Measurements from ENCODE around the gene PLCD1.
"Not testable (repeated sequence)": the region's sequence is repeated elsewhere in the genome, so short reads cannot be mapped to it uniquely, and the experiment has no call there.

PLCD1 gene

DNA sequence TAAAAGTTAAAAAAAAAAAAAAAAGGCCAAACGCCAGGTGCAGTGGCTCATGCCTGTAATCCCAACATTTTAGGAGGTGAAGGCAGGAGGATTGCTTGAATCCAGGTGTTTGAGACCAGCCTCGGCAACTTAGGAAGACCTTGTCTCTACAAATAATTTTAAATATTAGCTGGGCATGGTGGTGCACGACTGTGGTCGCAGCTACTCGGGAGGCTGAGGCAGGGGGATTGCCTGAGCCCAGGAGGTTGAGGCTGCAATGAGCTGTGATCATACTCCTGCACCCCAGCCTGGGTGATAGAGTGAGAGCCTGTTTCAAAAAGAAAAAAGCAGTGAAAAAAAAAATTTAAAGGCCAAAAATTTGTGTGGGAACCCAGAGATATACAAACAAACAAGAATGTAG, 6.8 kb upstream of the PLCD1 start:
- no peak for DNase-seq

DNA sequence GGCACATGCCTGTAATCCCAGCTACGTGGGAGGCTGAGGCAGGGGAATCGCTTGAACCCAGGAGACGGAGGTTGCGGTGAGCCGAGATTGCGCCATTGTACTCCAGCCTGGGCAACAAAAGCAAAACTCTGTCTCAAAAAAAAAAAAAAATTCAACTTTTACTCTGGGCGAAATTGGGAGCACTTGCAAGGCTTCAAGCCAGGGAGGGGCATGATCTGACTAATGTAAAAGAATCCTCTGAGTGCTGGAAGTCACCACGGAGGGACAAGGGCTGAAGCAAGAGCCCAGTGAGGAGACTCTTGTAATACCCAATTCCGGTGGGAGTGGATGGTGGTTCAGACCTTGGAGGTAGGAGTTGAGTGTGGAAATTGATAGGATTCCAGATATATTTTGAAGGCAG, 4.9 kb upstream of the PLCD1 start:
- not testable (repeated sequence) for DNase-seq

DNA sequence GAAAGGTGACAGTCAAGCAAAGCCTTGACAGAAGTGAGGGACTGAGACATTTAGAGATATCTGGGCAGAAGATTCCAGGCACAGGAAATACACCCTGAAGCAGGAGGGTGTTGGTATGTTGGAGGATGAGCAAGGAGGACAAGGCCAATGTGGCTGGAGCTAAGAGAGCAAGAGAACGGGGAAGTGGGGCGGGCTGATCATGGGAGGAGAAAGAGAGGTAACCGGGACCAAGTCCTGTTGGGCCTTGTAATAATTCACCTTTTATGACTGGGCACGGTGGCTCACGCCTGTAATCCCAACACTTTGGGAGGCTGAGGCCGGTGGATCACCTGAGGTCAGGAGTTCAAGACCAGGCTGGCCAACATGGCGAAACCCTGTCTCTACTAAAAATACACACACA, 4.1 kb upstream of the PLCD1 start:
- DNase-seq: not testable (repeated sequence)

DNA sequence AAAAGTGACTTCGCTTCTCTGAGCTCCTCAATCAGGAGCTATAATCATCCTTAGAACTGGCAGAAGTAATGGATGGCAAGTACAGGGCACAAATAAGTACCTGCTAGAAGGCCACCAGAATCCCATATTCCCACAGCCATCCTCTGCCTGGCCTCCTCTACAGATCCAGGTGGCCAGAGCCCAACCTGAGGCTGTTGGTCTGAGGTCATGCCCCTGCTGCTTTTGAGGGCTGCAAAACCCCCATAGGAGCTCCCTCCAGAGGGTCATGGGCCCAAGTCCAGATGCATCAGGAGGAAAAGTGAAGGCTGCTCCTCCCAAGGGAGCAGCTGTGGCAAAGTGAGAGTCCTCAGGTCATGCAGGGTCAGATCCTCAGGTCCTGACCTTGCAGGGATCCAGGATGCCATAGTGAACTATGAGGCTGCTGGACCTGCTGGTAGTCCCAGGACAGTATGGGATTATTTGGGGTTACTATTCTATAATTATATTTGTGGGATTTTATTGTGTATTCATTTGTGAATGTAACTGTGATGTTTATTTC, 3.0 kb upstream of the PLCD1 start:
- no peak for DNase-seq

DNA sequence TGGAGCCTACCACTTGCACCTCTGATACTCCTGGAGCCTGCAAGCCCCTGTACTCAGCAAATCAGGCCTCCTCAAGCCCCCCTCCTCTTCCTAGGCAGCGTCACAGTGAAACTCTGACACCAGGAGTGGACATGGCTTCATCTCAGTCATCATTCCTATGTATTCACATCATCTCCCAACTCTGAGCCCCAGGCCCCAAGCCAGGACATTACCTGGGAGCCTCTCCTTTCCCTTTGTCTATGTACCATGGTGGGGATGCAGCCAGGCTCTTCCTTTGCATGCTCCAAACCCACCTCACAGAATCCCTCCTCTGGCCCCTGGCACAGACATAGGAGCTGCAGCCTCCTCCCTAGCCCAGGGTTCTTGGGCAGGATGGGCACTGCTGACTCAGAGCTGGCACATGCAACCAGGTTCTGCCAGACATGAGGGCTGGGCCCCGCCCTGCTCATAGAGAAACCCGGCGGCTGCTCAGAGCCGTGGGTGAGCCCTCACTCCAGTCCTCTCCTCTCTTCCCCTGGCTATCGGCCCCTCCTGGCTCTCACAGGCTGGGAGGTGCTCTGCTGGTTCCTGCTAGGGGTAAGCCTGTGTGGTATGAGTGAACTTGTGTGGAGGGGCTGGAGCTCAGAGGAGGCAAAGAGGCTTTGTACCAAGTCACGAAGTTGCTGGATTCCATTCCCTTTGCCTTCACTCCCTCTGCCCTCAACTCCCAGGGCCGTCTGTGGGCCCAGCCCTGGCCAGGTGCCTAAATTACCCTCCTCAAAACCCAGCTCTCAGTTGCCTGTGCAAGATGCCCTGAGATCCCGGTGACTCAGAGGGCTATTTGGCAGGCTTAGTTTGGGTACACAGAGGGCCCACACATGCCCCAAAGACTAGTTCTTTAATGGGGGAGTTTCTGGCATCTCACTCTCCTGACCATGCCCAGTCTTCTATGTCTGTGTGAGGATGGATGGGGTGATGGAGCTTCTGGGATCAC, 1.9 kb upstream of the PLCD1 start:
- DNase-seq: peak; percentile 2

DNA sequence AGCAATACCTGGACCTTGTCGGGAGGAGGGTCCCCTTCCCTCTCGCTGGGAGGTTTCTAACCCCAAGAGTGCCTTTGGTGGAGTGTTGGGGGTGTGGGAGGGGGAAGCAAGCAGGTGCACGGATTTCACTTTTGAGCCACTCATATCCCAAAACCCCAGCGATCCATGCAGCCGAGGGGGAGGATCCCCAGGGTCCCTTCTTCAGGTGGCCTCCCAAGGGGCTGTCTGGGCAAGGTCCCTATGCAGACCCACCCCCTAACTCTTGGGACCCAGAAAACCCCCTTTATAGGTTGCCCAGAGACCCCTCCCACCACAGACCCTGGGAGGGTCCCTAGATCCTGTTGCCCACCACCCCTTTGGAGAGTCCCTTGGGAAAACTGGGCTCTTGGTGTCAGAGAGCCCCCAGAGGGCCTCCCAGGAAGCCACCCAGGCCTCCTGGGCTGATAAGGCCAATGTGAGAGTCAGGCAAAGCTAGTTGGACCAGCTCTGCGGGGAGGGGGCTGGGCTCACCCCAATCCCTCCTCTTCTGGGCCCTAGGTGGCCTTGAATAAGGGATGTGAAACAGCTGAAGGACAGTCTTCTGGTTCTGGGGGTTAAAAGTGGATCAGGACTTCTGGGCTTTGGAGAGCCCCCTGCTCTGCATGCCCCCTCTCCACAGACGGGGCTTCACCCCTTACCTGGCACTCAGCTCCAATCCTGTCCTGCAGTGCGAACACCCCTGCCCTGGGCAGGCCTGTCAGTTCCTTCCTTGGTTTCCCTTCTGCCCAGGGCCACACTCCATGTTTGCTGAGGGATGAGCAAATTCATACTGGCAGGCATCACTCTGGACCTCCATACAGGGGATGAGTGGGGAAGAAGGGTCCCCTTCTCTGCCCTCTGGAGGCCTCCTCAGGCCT, 932 bp upstream of the PLCD1 start:
- DNase-seq: no peak

DNA sequence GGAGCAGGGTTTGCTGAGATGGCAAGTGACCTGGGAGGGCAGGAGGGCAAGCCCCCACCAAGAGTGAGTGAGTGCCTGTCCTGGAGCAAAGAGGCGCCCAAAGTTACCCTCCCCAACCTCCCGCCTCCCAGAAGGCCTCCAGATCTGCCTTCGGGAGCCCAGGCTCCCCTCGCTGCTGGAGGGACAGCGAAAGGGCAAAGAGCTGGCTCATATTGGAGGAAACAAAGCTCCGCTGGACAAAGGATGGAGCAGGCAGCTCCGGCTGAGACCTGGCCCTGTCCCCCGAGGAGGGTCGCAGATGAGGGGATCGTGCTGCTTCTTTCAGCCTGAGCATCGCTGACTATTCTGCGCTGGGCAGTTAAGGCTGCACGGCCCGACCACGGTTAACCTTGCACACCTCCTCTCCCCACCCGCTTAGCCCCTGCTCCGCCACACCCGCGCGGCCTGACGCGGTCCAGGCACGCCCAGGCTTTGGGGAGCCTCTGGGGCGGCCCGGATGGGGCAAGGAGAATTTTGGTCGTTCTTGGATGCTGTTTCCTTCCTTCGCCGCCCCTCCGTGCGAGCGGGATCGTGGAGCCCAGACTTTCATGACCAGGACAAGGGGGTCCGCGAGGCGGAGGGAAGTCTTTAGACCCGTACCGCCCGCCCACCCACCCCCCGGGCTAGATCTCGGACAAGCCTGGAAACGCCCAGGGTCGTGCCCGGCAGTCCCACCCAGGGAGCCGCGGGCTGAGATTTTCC, 651 bp downstream of the PLCD1 start:
- no peak for DNase-seq

DNA sequence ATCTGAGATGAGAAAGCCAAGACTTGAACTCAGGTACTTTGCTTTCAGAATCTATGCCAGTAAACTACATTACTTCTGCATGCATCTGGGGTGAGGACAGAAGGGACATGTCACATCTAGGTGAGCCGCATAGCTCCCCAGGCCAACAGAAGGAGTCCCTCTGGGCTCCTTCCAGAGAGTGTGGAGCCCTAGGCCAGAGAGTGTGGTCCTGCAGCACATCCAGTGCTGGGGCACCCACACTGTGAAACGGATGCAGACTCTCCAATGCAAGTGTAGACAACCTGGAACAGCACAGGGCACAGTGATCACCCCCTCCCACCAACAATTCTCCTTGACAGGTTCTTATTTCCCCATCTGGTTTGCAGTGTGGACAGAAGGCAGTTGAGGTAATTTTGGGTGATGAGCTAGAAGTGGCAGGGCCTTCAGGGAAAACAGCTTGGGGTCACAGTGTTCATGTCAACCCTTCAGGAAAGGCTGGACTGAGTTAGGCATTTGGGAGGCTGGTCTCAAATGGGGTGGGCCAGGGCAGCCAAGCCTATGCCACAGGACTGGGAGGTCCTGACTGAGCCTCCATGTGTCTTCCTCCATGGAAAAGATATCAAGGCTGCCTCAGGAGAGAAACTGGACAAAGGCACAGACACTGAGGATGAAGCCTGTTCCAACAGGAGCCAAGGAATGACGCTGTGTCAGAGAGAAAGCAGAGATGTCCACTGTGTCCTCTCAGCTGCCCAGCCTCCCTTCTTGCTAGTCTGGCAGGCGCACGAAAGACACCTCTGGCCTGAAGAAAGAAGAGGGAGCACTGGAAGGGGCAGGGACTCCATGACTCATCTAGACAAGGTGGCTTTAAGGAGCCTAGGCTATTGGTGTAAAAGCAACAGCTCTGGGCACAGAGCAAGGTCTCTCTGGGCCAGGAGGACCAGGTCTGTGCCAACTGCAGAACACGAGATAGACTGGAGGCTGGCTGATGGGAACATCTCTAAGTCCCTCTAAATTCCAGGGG, 1.7 kb downstream of the PLCD1 start:
- no peak for DNase-seq

DNA sequence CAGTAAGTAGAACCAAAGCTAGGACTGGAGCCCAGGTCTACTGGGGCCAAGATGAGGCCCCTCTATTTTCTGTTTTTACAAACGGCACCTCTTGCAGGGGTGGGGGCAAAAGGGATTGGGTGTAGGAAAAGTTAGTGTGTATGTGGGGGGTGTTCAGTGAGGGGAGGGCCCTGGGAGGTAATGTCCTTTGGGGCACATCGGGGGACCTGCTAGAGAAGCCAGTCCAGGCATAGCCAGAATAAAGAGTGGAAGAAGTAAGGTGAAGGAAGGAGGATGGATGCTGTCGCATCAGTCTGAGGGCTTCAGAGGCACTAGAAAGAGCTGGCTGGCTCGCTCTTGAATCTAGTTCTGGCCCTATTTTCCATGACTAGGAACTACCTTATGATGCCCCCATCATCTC, 2.6 kb downstream of the PLCD1 start:
- no peak for DNase-seq

DNA sequence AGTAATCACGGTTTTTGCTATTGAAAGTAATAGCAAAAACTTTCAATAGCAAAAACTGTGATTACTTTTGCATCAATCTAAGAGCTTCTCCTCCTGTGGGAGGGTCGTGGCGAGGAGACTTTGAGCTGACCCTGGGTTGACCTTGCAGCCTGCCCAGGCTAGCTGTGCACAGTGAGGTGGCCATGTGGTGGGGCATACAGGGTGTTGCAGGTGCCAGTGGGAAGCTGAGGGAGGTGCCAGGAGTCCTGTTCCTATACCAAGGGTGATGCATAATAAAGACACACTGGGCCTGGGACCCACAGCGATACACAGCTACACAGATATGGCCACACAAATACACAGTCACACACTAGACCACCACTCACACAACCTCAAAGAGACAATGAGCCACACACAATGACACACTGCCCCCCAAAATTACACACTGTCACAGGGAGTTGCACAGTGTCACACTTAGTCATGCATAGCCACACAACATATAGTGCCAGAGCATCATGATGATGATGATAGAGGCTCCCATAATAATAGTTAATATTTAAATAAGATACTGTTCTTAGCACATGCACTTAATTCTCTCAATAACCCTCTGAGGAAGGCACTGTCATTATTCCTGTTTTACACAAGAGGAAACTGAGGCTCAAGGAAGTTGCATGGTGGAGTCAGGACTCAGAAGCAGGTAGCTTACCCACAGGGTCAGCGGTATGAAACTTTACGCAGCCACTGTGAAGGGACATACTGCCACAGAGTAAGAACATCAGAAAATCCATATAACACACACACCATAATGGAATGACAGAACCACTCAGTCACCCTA, 6.3 kb downstream of the PLCD1 start:
- DNase-seq: no peak

DNA sequence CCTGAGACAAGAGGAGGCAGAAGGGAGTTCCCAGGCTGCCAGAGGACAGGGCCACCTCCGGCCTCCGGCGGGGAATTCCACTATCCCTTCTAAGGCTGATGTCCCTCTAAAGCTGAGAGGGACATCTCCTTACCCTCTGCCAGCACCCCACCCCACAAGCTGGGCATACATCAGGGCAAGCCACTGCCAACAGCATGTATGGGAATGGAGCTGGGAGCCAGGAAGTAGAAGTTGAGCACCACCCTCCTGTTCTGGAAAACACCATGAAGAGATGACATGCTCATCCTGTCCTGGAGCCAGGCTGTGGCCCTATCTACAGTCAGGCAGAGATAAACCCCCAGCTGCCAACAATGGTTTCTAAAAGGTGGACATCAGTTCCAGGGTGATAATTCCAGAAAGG, 7.1 kb downstream of the PLCD1 start:
- DNase-seq: no peak

DNA sequence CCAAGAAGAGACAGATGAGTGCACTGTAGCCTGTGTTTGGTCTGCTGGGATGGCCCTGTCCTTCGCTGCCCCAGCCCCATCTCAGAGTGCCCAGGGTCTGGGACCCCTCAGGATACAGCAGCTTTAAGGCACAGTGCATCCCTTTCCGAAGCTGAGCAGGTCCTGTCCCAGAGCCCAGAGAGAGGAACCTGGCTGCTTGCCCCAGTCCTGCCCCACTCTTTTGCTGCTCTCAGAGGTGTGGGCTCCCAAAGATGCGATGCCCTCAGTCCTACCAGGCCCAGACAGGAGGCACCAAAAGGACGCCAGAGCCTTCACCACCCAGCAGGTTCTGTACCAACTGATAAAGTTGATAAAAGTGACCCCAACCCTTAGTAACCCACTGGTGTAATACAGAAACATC, 8.2 kb downstream of the PLCD1 start:
- no peak for DNase-seq

DNA sequence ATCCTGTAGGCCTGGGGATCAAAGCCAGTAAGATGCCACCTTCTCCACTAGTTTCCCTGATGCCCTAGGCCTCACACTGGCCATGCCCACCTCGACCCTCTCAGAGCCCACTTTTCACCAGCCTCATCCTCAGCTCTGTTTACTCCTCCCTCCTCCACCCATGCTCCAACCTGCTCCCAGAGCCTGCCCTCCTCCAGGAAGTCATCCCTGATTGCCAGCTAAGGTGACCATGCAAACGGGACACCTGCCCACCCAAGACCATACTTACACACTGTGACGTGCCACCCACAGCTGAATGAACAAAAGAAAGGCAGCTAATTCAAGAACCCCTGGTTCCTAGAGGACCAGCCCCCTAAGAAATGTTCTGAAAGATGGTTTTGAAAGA, 9.1 kb downstream of the PLCD1 start:
- DNase-seq: no peak

DNA sequence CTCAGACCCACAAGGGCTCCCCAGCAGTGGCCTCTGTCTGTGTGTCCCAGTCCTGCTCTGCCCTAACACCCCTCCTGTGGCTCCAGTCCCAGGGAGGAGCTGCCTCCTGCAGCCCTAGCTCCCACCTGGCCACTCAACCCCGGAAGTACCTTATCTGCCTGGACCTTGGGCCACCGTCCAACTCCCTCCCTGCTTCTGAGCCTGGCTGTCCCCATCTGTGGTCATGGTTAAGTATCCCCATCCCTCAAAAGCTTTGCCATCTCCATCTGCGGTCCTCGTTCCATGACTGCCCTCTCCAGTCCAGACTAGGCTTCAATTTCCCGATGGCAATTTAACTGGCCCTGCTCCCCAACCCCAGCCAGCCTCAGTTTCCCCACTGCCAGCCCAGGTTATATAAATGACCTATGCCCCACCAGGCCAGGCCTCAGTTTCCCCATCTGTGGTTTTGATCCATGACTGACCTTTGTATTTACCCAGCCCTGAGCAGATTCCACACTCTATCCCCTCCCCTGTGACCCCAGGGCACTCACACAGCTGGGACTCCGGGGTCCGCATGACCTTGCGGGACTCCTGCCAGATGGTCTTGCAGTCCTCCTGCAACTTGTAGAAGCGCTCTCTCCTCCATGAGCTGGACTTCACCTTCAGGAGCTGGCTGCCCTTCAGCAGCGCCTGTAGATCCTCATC, 9.6 kb downstream of the PLCD1 start:
- DNase-seq: no peak

DNA sequence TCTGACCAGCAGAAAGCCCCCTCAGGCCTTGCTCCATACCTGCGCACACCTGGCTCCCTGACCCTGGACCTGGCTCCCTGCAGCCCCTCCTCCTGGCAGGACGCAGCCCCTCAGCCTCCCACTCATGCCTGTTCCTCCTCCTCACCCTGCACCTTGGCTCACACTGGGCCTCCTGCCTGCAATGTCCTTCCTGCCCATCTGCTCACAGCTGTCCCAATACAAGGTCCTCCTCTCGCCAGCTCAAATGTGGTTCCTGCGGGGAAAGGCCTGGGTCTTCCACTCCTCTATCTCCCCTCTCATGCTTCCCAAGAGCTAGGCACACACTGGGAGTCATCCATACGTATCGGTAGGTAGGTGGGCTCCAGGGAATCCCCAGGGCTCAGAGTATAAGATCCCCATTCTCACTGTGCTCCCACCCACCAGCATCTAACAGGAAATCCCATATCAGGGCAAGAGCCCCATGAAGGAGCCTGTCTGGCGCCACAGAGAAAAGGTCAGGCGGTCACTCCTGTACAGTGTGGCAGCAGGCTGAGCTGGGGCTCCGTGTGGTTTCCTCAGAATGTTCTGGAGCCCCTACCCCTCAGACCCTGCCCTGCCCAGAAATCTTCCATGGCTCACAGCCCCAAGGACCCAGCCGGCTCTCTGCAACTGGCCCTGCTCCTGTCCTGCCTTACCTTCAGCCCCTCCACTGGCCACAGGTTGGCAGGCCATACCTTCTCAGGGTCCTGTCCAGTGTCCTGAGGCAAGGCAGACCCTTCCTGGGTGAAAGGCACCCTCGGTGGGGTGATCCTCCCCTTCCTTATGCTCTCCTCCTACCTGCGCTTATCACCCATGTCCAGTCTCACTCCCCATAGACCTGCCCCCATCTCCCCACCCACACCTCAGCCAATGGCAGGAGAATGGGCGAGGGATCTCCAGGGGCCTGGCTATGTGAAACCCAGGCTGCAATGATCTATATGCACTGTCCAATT, 10.9 kb downstream of the PLCD1 start:
- no peak for DNase-seq

DNA sequence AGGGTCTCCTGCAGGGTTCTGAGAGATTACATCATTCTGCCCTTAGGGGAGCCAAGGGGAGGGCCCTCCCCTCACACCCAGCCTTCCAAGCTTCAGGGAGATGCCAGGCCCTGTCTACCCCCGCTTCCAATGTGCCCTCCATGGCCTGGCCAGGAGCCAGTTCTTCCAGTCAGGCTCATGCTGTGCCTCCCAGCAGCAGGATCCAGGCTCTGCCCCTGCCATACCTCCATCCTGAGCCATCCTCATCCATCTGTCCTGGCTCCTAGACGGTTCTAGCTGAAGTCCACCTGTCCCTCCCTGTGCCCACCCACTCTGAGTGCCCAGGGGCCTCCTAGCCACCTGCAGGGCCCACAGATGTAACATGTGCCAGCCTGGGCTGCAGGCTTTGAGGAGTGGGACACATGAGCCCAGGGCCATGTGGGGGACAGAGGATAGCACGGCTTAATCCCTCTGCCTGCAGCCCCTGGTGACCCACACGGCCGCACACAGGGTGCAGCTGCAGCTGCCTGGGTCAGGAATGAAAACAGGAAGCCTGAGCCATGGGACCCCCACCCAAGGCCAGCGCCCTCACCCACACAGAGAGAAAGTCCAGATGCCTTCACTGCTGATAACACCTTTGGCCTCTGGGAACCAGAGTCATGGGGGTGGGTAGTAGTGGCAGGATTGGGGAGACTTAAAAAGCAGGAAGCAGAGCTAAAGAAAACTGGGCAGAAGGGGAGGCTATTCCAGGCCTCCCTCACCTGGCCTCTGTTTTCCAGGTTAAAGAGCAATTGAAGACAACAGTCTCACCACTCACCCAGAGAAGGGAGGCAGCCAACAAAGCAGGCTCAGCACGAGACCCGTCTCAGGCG, 11.8 kb downstream of the PLCD1 start:
- DNase-seq: peak; percentile 72

DNA sequence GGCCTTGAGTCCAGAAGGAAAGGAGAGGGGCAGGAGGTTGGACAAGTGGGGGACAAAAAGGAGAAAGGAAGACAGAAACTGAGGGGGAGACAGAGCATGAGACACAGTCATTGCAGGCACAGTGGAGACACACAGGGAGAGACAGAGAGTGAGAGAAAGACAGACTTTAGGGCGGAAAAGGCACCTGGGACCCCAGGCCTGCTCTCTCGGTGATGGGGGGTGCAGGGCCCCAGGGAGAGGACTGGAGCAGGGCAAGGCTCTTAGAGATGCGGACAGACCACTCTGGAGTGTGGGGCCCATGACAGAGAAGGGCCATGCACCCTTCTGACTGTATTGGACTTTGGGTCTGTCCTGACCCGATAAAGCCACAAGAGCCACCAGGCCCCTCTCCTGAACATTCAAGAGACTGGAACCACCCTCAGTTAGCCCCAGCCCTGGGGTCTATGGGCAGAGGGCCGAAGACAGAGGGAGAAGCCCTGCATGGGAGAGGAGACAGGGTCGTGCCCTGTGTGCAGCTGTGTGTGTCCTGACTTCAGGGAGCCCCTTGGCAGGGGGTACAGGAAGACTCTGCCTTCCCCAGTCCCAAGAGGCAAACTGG, 12.5 kb downstream of the PLCD1 start:
- no peak for DNase-seq
